Breast epithelium (tissue), 3 donors: Measurements from ENCODE around the gene UBR3.

Experiments used
- CTCF ChIP-seq, 3 donors: fragments of 450-650 bp; IDR thresholded peaks; one replicate each; pipeline ENCODE4 v1.5.1; 2016 to 2017; ENCODE audit warnings: antibody characterized with exemption in 3 of 3, mild to moderate bottlenecking in 3 of 3, moderate library complexity in 3 of 3
- POLR2A ChIP-seq: fragments of 450-650 bp; IDR thresholded peaks from one replicate; pipeline ENCODE4 v1.6.1; 2016; ENCODE audit warnings: antibody characterized with exemption, mild to moderate bottlenecking, moderate library complexity

GRCh38 chr2:170122883-170123547 is 295.8 kb downstream of the UBR3 start:
- TF ChIP-seq CTCF (IDR thresholded peaks at IDR 0.05) (no peak), POLR2A (no peak)
